GM12878 (cell line): Measurements from ENCODE around the gene ROBO1. TPM values are rescaled to one million over a fixed set of nuclear protein-coding genes. Genes with fewer than 3 reads are reported as not detected.

Experiments used
- ATAC-seq: fragments of 200-7000 bp; cut with Tn5 transposase; 3 replicates; pipeline ENCODE4 v1.9.1; 2020; ENCODE audit warnings: mild to moderate bottlenecking, moderate library complexity
- BruUV-seq: library from RNA; stranded (reverse); fragments of 400-500 nt; replicated peaks from 2 replicates; lab custom pipeline; 2021; lab: Mats Ljungman, UMichigan
- CTCF ChIA-PET: fragments of 300-600 bp; sonication (Branson Sonifier 250); formaldehyde crosslinking; extraction: SDS; loops from one replicate; lab custom pipeline; 2021; ENCODE audit warnings: inconsistent platforms; lab: Yijun Ruan, JAX
- POLR2A ChIA-PET: fragments of 350-600 bp; formaldehyde crosslinking; extraction: SDS; loops from one replicate; lab custom pipeline; 2021; ENCODE audit warnings: inconsistent platforms; lab: Charles Lee
- RAD21 ChIA-PET: fragments of 300-600 bp; sonication (Branson Sonifier 250); formaldehyde crosslinking; loops from one replicate; lab custom pipeline; 2023; ENCODE audit warnings: antibody characterized with exemption; ENCODE audit not compliant: unreplicated experiment; lab: Charles Lee
- SMC1A ChIA-PET: fragments of 300-600 bp; sonication (Branson Sonifier 250); formaldehyde crosslinking; loops from one replicate; lab custom pipeline; 2023; ENCODE audit not compliant: unreplicated experiment, uncharacterized antibody; lab: Charles Lee
- DNase-seq: peaks from one replicate; pipeline ENCODE4 v3.0.0-alpha.2; 2011; ENCODE audit warnings: low read depth, low spot score
- FAIRE-seq: peaks from 3 replicates; lab custom pipeline; 2011; peaks lifted over from hg19 to GRCh38; lab: Jason Lieb, UNC
- H2AFZ ChIP-seq: 2 replicates; pipeline ENCODE4 v1.6.0; 2011; ENCODE audit warnings: low read depth, low read length, control low read depth; ENCODE audit not compliant: control insufficient read depth
- H3K27ac ChIP-seq: 2 replicates; pipeline ENCODE4 v1.5.1; 2011; ENCODE audit warnings: control low read depth; ENCODE audit not compliant: control insufficient read depth, insufficient read depth
- H3K27me3 ChIP-seq, 2 experiments: replicated peaks in 1 of 2; 2 replicates each; pipeline versions ENCODE4 v1.6.0 to v1.6.1; 2011; ENCODE audit warnings: low read length in 1 of 2; ENCODE audit not compliant: control insufficient read depth in 2 of 2, insufficient read depth in 2 of 2
- H3K36me3 ChIP-seq, 2 experiments: 2 replicates each; pipeline ENCODE4 v1.5.1; 2011; ENCODE audit warnings: low read length in 1 of 2; ENCODE audit not compliant: control insufficient read depth in 2 of 2, insufficient read depth in 2 of 2
- H3K4me1 ChIP-seq: 2 replicates; pipeline ENCODE4 v1.6.1; 2011; ENCODE audit warnings: mild to moderate bottlenecking, low read length, moderate library complexity, mixed read lengths; ENCODE audit not compliant: control insufficient read depth, insufficient read depth
- H3K4me2 ChIP-seq: 2 replicates; pipeline ENCODE4 v1.6.0; 2011; ENCODE audit warnings: control low read depth; ENCODE audit not compliant: control insufficient read depth, insufficient read depth
- H3K4me3 ChIP-seq: fragments of 200-600 bp; sonication (generic); 2 replicates; pipeline ENCODE4 v1.5.1; 2016
- H3K79me2 ChIP-seq: 2 replicates; pipeline ENCODE4 v1.6.0; 2011; ENCODE audit warnings: low read length; ENCODE audit not compliant: control insufficient read depth, insufficient read depth
- H3K9ac ChIP-seq: 2 replicates; pipeline ENCODE4 v1.8.0; 2011; ENCODE audit warnings: low read length, control low read depth, mixed read lengths; ENCODE audit not compliant: control insufficient read depth, insufficient read depth
- H3K9me3 ChIP-seq: replicated peaks from 3 replicates; pipeline ENCODE4 v1.5.1; 2011; ENCODE audit warnings: mild to moderate bottlenecking, low read length; ENCODE audit not compliant: control insufficient read depth, insufficient read depth
- H4K20me1 ChIP-seq: 2 replicates; pipeline ENCODE4 v1.6.0; 2011; ENCODE audit not compliant: control insufficient read depth, insufficient read depth
- HSF1 ChIP-seq: fragments of 150-350 bp; IDR thresholded peaks from 2 replicates; pipeline ENCODE4 v1.6.1; 2014; ENCODE audit warnings: mild to moderate bottlenecking, low read depth, low read length
- IKZF1 ChIP-seq: fragments of 450-650 bp; conservative IDR thresholded peaks from 2 replicates; pipeline ENCODE4 v1.6.1; 2017; ENCODE audit warnings: antibody characterized with exemption, mild to moderate bottlenecking
- KAT2A ChIP-seq: conservative IDR thresholded peaks from 2 replicates; pipeline ENCODE4 v1.6.1; 2011; ENCODE audit warnings: low read depth, low read length; ENCODE audit not compliant: control insufficient read depth
- MEF2B ChIP-seq: fragments of 450-650 bp; IDR thresholded peaks from 2 replicates; pipeline ENCODE4 v1.6.1; 2018; ENCODE audit warnings: mild to moderate bottlenecking, moderate library complexity; ENCODE audit not compliant: partially characterized antibody, poor library complexity, severe bottlenecking
- MYC ChIP-seq: IDR thresholded peaks from 2 replicates; pipeline ENCODE4 v1.6.1; 2011; ENCODE audit warnings: mild to moderate bottlenecking, low read length, moderate library complexity, inconsistent platforms; ENCODE audit not compliant: insufficient read depth, insufficient replicate concordance, insufficient read length, severe bottlenecking
- SKIL ChIP-seq: fragments of 450-650 bp; IDR thresholded peaks from 2 replicates; pipeline ENCODE4 v1.6.1; 2017; ENCODE audit warnings: mild to moderate bottlenecking, low read depth, inconsistent platforms; ENCODE audit not compliant: poor library complexity, severe bottlenecking
- ZNF207 ChIP-seq: fragments of 450-650 bp; IDR thresholded peaks from 2 replicates; pipeline ENCODE4 v1.6.1; 2014; ENCODE audit warnings: antibody characterized with exemption, mild to moderate bottlenecking, borderline replicate concordance
- ZNF622 ChIP-seq: fragments of 450-650 bp; IDR thresholded peaks from 2 replicates; pipeline ENCODE4 v1.6.1; 2017; ENCODE audit warnings: mild to moderate bottlenecking, inconsistent platforms
- in situ Hi-C: fragments of 300-500 bp; cut with MboI; formaldehyde crosslinking; loops from 9 replicates; pipeline ENCODE4 v1.14.3; 2018; ENCODE audit warnings: mixed read lengths
- intact Hi-C: fragments of 100-400 bp; cut with micrococcal nuclease; formaldehyde crosslinking; loops from one replicate; pipeline ENCODE4 v1.14.2; 2022; ENCODE audit not compliant: unreplicated experiment
- polyA plus RNA-seq, 11 experiments: library from polyadenylated mRNA; depleted of rRNA in 4 of 11; unstranded in 6 of 11; stranded (reverse) in 5 of 11; fragments of >200 nt; fragmentation: Nextera tagmentation in 4 of 11; fragmentation: Illumina TruSeq in 1 of 11; extraction: Ambion mirVana in 4 of 11; extraction: Trizol in 1 of 11; gene quantifications; 1 replicate in 1 of 11; 2 replicates in 10 of 11; pipeline versions ENCODE4 v1.2.1 to v1.2.3, GENCODE V29; 2011 to 2016; ENCODE audit warnings: inconsistent platforms in 2 of 11, missing spikeins in 2 of 11, low read depth in 1 of 11
- total RNA-seq, 4 experiments: library from RNA; depleted of rRNA in 3 of 4; stranded (reverse); fragments of >200 nt in 3 of 4; fragmentation: Illumina TruSeq in 1 of 4; extraction: Trizol in 1 of 4; gene quantifications; 2 replicates each; pipeline versions ENCODE4 v1.2.1 to v1.2.3, GENCODE V29; 2013 to 2021
- TF ChIP-seq, protein P1 (sequence below): IDR thresholded peaks from 2 replicates; pipeline ENCODE4 v1.6.1; 2012; ENCODE audit warnings: low read depth, low read length, improper control_type of control experiment
- TF ChIP-seq, protein P2 (sequence below), 3 experiments: IDR thresholded peaks in 2 of 3; conservative IDR thresholded peaks in 1 of 3; 2 replicates each; pipeline ENCODE4 v1.5.1; 2011; ENCODE audit warnings: low read depth in 3 of 3, low read length in 3 of 3, mild to moderate bottlenecking in 3 of 3, control low read depth in 2 of 3, moderate library complexity in 2 of 3, inconsistent platforms in 1 of 3, mixed read lengths in 1 of 3; ENCODE audit not compliant: control insufficient read depth in 2 of 3, insufficient read depth in 1 of 3; ENCODE audit errors: extremely low read depth in 1 of 3

The ROBO1 gene
- total and polyA plus RNA-seq, 10 of the 15 experiments (the other 5 are each of a cell fraction or from before 2014, with no cell fraction given): 0.29 to 46.5 (median 1.2) TPM

DNA sequence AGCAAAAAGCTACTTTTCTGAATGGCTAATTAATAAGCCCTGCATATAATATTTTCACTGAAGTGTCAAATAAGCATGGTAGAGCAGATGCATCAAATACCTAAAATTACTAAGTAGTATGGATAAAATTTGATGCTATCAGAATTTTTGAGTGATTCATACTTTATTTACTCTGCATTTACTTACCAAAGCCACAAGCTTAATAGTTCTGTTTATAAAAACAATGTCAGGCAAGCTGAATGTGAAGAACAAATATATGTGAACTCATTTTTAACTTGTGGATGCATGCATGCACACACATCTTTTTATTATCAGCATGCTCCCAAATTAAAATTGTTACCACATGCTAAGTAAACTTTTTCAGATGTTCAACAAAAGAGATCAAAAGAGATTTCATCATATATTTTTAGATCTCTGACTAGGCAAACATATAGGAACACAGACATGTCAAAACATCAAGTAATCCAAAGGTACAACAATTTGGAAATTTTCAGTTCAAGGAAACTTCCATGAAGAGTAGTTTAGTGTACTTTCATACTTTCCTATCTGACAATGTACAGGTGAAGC, 969.4 kb downstream of the ROBO1 start:
- ATAC-seq: no peak
- ChIA-PET RAD21 (interaction anchor here (0.6 to 1.1 kb wide), 4 partner anchors 19 to 135 kb away, joined by 3 to 4 read pairs (median 3); no protein-coding TSS in a partner anchor), CTCF (interaction anchor here (1.0 to 1.1 kb wide), 2 partner anchors 138 to 218 kb away, joined by 3 to 4 read pairs; no protein-coding TSS in a partner anchor), POLR2A (no interaction called here), SMC1A (interaction anchor here (0.7 to 1.8 kb wide), 13 partner anchors 8 to 173 kb away, joined by 3 to 7 read pairs (median 4); no protein-coding TSS in a partner anchor)
- Histone ChIP-seq H3K79me2 (no peaks in the 10 kb centered on the region), H3K4me2 (no peak overlapping the region), H3K27me3 (no peaks in the 10 kb centered on the region), H3K4me1 (no peaks in the 10 kb centered on the region), H3K4me3 (no peak overlapping the region), H2AFZ (no peak overlapping the region), H3K9me3 (no peaks in the 10 kb centered on the region), H3K27ac (no peak overlapping the region), H3K9ac (no peak overlapping the region), H4K20me1 (no peaks in the 10 kb centered on the region), H3K36me3 (no peaks in the 10 kb centered on the region)
- BruUV-seq: no TSS peak
- intact Hi-C loops: no loop called here
- DNase-seq: no peak
- in situ Hi-C loops: no loop called here
- no peak for FAIRE-seq
- no peak for TF ChIP-seq MEF2B
- TF ChIP-seq HSF1: no peak
- TF ChIP-seq SKIL: no peak
- TF ChIP-seq MYC: no peak
- TF ChIP-seq, protein P1, sequence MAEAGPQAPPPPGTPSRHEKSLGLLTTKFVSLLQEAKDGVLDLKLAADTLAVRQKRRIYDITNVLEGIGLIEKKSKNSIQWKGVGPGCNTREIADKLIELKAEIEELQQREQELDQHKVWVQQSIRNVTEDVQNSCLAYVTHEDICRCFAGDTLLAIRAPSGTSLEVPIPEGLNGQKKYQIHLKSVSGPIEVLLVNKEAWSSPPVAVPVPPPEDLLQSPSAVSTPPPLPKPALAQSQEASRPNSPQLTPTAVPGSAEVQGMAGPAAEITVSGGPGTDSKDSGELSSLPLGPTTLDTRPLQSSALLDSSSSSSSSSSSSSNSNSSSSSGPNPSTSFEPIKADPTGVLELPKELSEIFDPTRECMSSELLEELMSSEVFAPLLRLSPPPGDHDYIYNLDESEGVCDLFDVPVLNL: no peak
- TF ChIP-seq KAT2A: no peak
- TF ChIP-seq, protein P2, sequence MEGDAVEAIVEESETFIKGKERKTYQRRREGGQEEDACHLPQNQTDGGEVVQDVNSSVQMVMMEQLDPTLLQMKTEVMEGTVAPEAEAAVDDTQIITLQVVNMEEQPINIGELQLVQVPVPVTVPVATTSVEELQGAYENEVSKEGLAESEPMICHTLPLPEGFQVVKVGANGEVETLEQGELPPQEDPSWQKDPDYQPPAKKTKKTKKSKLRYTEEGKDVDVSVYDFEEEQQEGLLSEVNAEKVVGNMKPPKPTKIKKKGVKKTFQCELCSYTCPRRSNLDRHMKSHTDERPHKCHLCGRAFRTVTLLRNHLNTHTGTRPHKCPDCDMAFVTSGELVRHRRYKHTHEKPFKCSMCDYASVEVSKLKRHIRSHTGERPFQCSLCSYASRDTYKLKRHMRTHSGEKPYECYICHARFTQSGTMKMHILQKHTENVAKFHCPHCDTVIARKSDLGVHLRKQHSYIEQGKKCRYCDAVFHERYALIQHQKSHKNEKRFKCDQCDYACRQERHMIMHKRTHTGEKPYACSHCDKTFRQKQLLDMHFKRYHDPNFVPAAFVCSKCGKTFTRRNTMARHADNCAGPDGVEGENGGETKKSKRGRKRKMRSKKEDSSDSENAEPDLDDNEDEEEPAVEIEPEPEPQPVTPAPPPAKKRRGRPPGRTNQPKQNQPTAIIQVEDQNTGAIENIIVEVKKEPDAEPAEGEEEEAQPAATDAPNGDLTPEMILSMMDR (IDR thresholded peaks at IDR 0.05 in 2 of 3, conservative IDR thresholded peaks at IDR 0.05 in 1 of 3; ENCODE audit: control insufficient read depth in 2 of 3, extremely low read depth in 1 of 3, insufficient read depth in 1 of 3, low read depth in 3 of 3, low read length in 3 of 3): no peak
- TF ChIP-seq ZNF207: no peak
- TF ChIP-seq ZNF622: no peak
- TF ChIP-seq IKZF1: no peak
